Activated CD8-positive, alpha-beta memory T cell treated with anti-CD3 and anti-CD28 coated beads for 36 hours (primary cell): Measurements from ENCODE around the gene CBFA2T2. TPM values are rescaled to one million over a fixed set of nuclear protein-coding genes. Genes with fewer than 3 reads are reported as not detected.

Experiments
- CTCF ChIA-PET: fragments of 350-600 bp; sonication (Branson Sonifier 250); formaldehyde crosslinking; loops from one replicate; lab custom pipeline; 2021; ENCODE audit warnings: antibody characterized with exemption; lab: Charles Lee
- POLR2A ChIA-PET: fragments of 350-600 bp; sonication (Branson Sonifier 250); formaldehyde crosslinking; loops from one replicate; lab custom pipeline; 2021; ENCODE audit warnings: antibody characterized with exemption; lab: Charles Lee
- total RNA-seq, 2 experiments: library from RNA; stranded (reverse); gene quantifications; one replicate each; pipeline ENCODE4 v1.2.3, GENCODE V29; 2021

The CBFA2T2 gene
- total RNA-seq, 2 experiments from 2014 or later: 7.1 to 7.4 TPM

DNA sequence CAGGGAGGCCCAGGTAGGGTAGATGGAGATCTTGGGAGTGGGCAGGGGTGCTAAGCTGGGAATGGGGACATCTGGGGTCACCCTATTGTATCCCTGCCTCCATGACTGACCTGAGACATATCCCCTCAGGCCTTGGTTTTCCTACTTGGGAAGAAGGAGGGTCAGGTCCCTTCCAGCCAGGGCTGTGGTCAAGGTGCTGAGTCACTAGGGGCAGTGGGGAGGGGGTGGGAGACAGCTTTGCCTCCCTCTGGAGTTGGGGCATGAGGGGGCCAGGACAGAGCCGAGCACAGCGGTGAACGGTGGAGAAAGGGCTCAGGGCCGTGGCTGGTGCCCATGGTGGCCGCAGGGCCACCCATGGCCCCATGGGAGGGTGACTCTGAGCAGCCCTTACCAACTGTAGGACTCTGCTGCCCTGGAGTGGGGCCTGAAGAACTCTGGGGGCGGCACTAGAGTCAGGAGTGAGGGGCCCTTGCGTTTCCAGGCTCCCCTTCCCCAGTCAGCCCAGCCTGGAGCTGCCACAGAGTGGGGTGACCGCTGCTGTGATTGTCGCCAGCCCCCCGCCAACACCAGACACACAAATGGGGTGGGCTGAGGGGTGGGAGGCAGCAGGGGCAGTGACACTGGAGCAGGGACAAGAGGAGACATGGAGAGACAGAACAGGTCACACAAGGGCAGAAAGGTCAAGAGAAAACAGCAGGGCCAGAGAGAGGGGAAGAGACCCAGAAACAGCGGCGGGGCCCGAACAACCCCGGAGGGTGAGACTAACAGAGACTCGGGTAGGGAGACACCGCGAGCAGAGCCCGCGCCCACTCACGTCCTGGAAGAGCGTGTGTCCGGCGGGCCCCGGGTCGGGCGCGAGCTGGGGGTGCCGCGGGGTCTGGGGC lies 183.8 kb downstream of the CBFA2T2 start:
- ChIA-PET POLR2A (interaction anchor here (0.6 kb wide), 1 partner anchor 10 kb away, joined by 3 read pairs; no protein-coding TSS in a partner anchor), CTCF (interaction anchor here (0.6 to 1.3 kb wide), 2 partner anchors 9 to 15 kb away, joined by 3 read pairs; no protein-coding TSS in a partner anchor)

DNA sequence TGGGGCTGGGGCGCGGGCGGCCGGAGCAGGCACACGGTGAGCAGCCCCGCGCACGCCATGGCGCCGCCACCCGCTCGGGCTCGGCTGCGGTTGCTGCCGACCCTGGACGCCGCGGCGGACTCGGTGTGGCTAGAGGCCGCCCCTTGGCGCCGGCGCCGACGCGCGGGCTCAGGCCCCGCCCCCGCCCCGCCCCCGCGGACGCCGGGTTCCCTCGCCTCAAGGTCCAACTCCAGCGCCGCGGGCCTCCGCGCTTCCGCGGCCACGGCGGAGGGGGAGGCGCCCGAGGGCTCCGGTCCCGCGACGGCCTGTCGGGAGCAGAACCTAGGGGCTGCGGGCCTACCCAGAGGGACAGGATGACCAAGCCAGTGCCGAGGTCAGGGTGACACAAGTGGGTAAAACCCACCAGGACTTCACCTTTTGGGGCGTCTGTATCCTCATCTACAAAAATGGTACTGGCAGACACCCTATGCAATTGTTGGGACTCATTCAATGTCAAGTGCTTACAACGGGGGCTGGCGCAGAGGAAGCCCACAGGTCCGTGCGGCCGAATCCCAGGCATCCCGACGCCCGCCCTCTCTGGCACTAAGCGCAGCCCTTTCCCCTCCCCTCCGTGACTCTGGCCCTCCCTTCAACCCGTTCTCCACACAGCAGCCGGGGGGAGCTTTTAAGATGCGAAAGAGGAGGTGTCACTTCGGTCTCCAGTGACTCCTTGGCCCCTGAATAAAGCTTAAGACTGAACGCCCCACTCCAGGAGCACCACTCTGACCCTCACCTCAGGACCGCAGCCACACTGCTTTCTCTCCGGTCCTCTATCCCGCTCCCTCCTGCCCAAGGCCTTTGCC lies 184.6 kb downstream of the CBFA2T2 start, which contains the start of gene NECAB3:
Gene NECAB3, minus strand, starts transcription at position 135 of the 842 bp plus-strand sequence. Its CDS starts 76 bp downstream, at position 59.
- ChIA-PET CTCF (interaction anchor here (1.3 kb wide), 1 partner anchor 8 kb away, joined by 3 read pairs; no protein-coding TSS in a partner anchor), POLR2A (interaction anchor here (0.6 to 2.2 kb wide), 2 partner anchors 11 kb away, joined by 3 to 8 read pairs; no protein-coding TSS in a partner anchor)

DNA sequence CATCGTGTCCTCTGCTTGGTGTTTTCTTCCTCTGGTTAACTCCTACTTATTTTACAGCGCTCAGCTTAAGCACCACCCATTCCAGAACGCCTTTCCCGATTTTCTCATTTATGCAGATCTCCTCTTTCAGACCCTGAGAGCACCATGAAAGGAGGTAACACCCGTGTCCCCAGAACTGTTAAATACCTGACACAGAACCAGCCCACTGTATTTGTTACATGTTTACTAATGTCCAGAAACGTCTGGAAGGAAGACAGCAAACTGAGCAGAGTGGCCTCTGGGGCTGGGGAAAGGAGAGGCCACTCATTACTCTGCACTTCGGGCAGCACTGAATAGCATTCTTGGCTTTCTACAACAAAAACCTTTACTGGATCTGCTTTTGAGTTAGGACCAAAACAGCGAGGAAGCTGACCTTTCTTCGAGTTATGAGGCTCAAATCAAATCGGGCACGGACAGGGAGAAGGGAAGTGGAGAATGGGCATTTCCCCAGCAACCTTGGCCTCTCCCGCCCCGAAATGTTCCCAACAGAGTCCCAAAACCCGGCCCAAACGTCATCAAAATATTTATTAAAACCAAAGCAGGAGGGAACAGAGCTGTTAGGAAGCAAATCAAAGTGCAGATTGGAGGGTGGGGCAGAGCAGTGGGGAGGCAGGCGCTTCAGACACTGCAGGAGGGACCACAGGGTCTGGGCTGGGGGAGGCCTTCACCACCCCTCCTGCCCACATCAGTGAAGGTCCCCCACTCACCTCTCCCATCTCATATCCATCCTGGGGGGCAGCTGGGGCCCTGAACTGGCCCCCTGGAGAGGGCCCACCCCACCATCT lies 185.5 kb downstream of the CBFA2T2 start:
- CTCF ChIA-PET: no interaction called here
- POLR2A ChIA-PET: interaction anchor here (2.2 kb wide), 1 partner anchor 10 kb away, joined by 8 read pairs; no protein-coding TSS in a partner anchor

DNA sequence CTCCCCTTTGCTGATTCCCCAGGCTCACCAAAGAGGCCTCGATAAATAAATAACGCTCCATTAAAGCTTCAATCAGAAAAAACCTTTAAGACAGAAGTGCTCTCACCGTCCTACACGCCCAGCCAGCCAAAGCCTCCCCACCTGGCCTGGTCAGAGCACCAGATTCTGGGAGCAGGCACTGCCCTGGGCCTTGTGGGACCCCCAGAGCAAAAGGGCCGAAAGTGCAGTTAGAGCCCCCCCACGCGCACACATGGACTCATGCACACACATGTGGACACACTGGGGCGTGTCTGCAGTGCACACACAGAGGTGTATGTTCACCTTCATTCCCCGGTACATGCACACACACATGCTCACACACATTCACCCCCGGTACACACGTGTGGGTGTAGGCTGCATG lies 186.2 kb downstream of the CBFA2T2 start:
- CTCF ChIA-PET: no interaction called here

DNA sequence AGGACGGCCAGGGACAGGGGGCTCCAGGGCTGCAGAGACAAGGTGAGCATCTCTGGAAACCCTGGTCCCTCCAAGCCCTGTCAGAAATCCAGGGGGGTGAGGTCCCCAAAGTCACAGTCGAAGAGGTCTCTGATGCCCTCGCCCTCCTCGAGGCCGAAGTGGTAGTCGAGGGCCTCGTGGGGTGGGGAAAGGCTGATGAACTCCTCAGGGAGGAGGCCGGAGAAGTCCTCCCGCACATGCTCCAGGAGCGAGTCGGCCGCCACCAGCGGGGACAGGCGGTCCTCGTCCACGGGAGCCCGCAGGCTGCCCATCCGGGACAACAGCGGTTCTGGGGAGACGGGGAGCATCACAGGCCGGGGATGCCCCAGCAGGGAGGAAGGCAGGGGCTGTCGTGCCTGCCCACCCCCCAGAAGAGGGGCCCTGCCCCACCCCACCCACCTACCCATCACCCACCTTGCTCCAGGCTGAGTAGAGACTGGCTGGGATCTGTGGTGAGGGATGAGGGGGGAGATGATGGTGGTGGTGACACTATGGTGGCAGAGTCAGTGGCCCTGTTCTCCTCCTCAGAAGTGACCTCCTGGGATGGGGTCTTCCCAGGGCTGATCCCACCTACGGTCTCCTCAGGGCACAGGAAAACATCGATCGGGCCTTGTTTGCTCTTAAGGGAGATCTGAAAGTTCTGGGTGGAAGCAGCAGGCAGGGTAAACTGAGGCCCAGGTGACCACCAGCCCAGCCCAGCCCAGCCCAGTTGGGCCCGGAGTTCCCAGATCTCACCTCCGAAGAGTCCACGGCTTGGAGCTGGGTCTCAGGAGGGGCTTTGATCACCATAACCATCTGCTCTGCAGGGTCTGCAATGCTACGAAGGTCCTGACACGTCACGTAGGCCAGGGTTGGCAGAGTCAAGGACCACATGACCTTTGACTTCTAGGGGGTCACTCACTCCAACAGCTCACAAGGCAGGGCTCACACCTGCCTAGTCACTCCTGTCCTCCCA lies 187.1 kb downstream of the CBFA2T2 start:
- ChIA-PET POLR2A (interaction anchor here (2.2 kb wide), 1 partner anchor 8 kb away, joined by 8 read pairs; no protein-coding TSS in a partner anchor), CTCF (interaction anchor here (1.5 kb wide), 1 partner anchor 9 kb away, joined by 8 read pairs; no protein-coding TSS in a partner anchor)

More for the DNA sequence above, 186.2 kb downstream of the CBFA2T2 start:
- POLR2A ChIA-PET: interaction anchor here (2.2 kb wide), 1 partner anchor 9 kb away, joined by 8 read pairs; no protein-coding TSS in a partner anchor

DNA sequence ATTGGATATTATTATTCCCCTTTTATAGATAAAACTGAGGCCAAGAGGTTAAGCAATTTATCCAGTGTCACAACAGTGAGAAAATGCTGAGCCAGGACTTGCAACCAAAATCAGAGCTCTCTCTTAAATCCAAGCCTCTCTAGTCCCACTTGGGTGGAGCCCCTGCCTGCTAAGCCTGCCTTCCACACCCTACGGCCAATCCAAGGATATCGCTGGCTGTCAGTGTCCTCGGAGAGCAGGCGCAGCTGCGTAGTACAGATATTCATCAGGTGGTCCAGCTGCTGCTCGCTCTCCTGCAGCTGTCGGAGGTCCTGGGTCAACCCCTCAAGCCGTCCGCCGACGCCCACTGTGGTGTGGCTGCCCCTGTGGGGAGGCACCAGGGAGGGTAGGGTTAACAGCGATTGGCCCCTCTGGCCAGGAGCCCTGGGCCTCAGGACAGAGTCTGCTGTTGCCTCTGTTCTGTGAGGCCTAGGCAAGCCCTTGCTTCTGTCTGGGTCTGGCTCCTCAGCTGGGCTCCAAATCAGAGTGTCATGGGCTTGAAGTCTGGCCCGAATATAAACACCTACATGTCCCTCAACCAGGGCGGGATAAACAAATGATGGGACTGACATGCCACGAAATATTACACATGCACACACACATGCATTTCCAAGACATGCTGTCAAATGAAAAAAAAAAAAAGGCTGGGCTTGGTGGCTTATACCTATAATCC lies 188.3 kb downstream of the CBFA2T2 start:
- CTCF ChIA-PET: interaction anchor here (0.5 to 1.5 kb wide), 2 partner anchors 10 to 43 kb away, joined by 3 to 8 read pairs; no protein-coding TSS in a partner anchor
- POLR2A ChIA-PET: no interaction called here

- ChIA-PET CTCF (interaction anchor here (1.2 to 1.6 kb wide), 3 partner anchors 12 to 41 kb away, joined by 4 to 6 read pairs (median 4); partner anchors contain the start of gene PXMP4), POLR2A (interaction anchor here (0.5 to 1.3 kb wide), 5 partner anchors 10 to 254 kb away, joined by 3 to 6 read pairs (median 4); partner anchors contain the start of genes ACTL10 and PXMP4)
These were observed 190.0 kb downstream of the CBFA2T2 start for GRCh38 chr20:33679758-33680485.

DNA sequence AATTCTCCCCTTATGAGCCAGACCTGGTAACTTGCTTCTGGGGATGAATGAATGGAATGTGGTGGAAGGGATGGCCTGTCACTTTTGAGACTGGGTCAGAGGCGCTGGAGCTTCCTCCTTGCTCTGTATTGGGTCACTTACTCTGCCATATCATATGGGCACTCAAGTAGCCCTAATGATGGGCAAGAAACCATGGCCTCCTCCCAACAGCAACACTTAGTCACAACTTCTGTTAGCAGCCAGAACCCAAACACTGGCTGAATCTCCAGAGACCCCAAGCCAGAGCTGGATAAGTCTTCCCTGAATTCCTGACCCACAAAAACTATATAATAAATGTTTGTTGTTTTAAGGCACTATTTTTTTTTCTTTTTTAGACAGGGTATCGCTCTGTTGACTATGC lies 190.8 kb downstream of the CBFA2T2 start:
- POLR2A ChIA-PET: interaction anchor here (0.5 to 1.9 kb wide), 6 partner anchors 13 to 255 kb away, joined by 3 to 12 read pairs (median 4); partner anchors contain the start of genes ACTL10 and PXMP4
- CTCF ChIA-PET: interaction anchor here (1.2 to 1.6 kb wide), 3 partner anchors 12 to 16 kb away, joined by 4 to 8 read pairs (median 6); no protein-coding TSS in a partner anchor

- ChIA-PET POLR2A (interaction anchor here (0.6 to 1.9 kb wide), 4 partner anchors 14 to 61 kb away, joined by 3 to 12 read pairs (median 6); partner anchors contain the start of genes ACTL10, C20orf144 and PXMP4), CTCF (interaction anchor here (1.3 to 1.6 kb wide), 3 partner anchors 11 to 17 kb away, joined by 4 to 8 read pairs (median 4); no protein-coding TSS in a partner anchor)
These were observed 191.4 kb downstream of the CBFA2T2 start for GRCh38 chr20:33681288-33681687.

GRCh38 chr20:33681728-33682353 lies 191.9 kb downstream of the CBFA2T2 start:
- POLR2A ChIA-PET: interaction anchor here (1.1 to 1.9 kb wide), 3 partner anchors 14 to 38 kb away, joined by 4 to 12 read pairs (median 8); partner anchors contain the start of genes ACTL10, C20orf144 and PXMP4

DNA sequence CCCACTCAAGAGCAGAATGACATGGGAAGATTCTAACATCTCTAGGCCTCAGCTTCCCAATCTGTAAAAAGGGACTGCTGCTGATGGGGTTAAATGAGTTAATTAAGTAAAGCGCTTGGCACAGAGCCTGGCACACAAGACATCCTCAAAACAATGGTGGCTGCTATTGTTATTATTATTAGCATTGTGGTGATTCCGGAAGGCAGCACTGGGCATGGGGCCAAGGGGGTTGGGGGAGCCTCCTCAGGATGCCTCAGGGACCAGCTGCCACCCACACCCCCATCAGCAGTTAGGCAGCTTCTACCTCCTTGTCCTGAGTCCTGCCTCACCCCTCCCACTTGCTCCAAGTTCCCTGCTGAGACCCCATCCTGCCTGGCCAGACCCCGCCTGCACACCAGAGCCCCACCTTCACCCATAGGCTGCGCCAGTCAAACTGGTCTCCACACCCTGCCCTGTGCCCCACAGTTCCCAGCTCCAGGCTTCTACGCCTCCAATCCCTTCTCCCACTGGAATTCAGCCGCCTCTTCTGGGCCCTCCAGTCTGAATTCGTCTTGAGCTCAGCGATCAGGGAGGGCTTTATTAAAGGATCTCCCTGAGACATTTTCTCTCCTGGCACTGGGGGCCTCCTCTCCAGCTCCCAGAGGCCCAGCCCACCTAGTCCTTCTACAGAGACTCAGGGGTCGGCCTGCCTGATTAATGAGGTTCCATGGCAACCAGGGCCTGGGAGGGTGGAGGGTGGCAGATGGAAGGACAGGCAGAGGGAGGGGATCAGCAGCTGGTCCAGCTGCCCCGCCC lies 194.8 kb downstream of the CBFA2T2 start:
- CTCF ChIA-PET: interaction anchor here (1.0 to 1.5 kb wide), 4 partner anchors 17 to 227 kb away, joined by 3 to 8 read pairs (median 3); partner anchors contain the start of gene ZNF341
- POLR2A ChIA-PET: interaction anchor here (1.6 to 2.5 kb wide), 4 partner anchors 9 to 35 kb away, joined by 7 to 23 read pairs (median 8); partner anchors contain the start of genes ACTL10 and PXMP4

More at GRCh38 chr20:33681728-33682353, 191.9 kb downstream of the CBFA2T2 start:
- CTCF ChIA-PET: interaction anchor here (0.6 to 1.6 kb wide), 5 partner anchors 8 to 27 kb away, joined by 3 to 8 read pairs (median 4); partner anchors contain the start of gene NECAB3

DNA sequence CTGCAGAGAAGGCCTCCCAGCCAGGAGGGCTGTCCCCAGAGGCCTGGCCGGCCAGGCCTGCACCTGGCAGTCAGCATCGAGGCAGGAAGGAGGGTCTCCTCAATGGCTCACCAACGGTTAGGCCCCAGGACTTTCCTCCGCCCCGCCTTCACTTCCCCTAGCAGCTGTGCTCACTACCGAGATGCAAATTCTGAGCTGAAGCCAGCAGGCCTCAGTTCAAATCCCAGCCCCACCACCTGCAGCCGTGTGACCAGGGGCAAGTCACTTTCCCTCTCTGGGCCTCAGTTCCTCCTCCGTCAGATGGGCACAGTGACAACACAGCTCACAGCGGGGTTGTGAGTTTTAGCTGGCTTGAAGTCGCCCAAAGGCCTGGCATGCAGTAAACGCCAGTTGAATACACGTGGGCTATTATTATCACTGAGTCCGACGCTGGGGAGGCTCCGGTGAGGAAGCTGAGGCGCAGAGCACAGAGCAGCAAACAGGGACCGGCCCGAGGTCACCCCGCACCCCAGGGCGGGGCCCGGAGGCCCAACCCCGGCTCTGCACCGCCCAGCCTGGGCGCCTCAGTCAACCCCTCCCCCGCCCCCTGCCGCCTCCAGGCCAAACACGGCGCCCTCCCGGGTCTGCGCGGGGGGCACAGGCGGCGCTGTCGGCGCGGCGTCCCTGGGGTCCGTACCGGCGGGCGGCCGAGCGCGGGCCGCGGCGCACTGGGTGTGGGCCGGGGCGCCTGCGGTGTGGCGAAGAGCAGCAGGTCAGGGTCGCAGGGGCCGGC lies 195.6 kb downstream of the CBFA2T2 start:
- POLR2A ChIA-PET: interaction anchor here (0.5 to 2.5 kb wide), 7 partner anchors 10 to 274 kb away, joined by 3 to 23 read pairs (median 7); partner anchors contain the start of genes ACTL10 and PXMP4
- CTCF ChIA-PET: interaction anchor here (1.0 to 1.5 kb wide), 4 partner anchors 18 to 228 kb away, joined by 3 to 8 read pairs (median 3); partner anchors contain the start of gene ZNF341
